ENCODE measurements around the gene HOXB5. TPM values are rescaled to one million over a fixed set of nuclear protein-coding genes. Genes with fewer than 3 reads are reported as not detected.

HOXB5 gene
- total and polyA plus RNA-seq, 2 of the 4 experiments (the other 2 are of a cell fraction), result 0.54 to 18.0 TPM

GRCh38 chr17:48564188-48565021, 29.2 kb downstream of the HOXB5 start:
- dilution Hi-C loops (cut with HindIII; ENCODE audit: low sequenced_read_pairs, unreplicated experiment), result no loop called here
- Histone ChIP-seq H3K4me3 (ENCODE audit: insufficient read depth, low read depth, low read length) (peak overlapping the region; percentile 46), H2BK120ac (ENCODE audit: low read depth, low read length) (peak overlapping the region; percentile 90), H3K4ac (ENCODE audit: low read depth, low read length) (peak overlapping the region; percentile 99), H3K56ac (ENCODE audit: extremely low read depth, insufficient read depth, low read length) (peak overlapping the region; percentile 84), H3K27me3 (ENCODE audit: control insufficient read depth, insufficient read depth, low read length) (no peaks in the 10 kb centered on the region), H2AK5ac (ENCODE audit: low read depth, low read length) (peak overlapping the region; percentile 94), H4K8ac (ENCODE audit: low read depth in 2 of 2, low read length in 2 of 2) (peak overlapping the region; percentile 18 to 92), H2AFZ (replicated peaks; ENCODE audit: low read length, poor library complexity) (peak overlapping the region; percentile 64), H3K79me1 (ENCODE audit: low read depth in 1 of 2, low read length in 2 of 2) (peaks cover 0 to 24% of the 10 kb centered on the region in 2 experiments; a peak in 2 of 4 replicates), H4K91ac (ENCODE audit: insufficient read depth, low read depth, low read length) (peak overlapping the region; percentile 96), H3K14ac (replicated peaks; ENCODE audit: low read depth, low read length) (peak overlapping the region; percentile 95), H2AK9ac (replicated peaks; ENCODE audit: low read depth, low read length, poor library complexity) (peak overlapping the region; percentile 97), H3K23ac (ENCODE audit: low read depth, low read length) (peak overlapping the region; percentile 99), H2BK5ac (ENCODE audit: low read depth, low read length, poor library complexity, severe bottlenecking) (peak overlapping the region; percentile 99), H2BK20ac (ENCODE audit: low read depth, low read length) (peak overlapping the region; percentile 17), H4K5ac (ENCODE audit: low read depth, low read length) (peak overlapping the region; percentile 92), H3K36me3 (ENCODE audit: control insufficient read depth, insufficient read depth, low read length) (peaks cover 38% of the 10 kb centered on the region; the same call in 1 of the 2 replicates), H3K18ac (ENCODE audit: low read depth, low read length) (peak overlapping the region; percentile 63), H3K9me3 (ENCODE audit: control insufficient read depth, insufficient read depth, low read length) (no peaks in the 10 kb centered on the region), H2BK15ac (ENCODE audit: low read depth, low read length) (peak overlapping the region; percentile 71; the same call in 1 of the 3 replicates), H3K9me1 (ENCODE audit: insufficient read depth, low read length) (peaks cover 23% of the 10 kb centered on the region), H3K9ac (ENCODE audit: low read depth, low read length) (peak overlapping the region; percentile 92), H3K27ac (ENCODE audit: insufficient read depth, low read length) (peak overlapping the region; percentile 93), H3K4me2 (ENCODE audit: low read depth, low read length) (peak overlapping the region; percentile 98), H4K20me1 (ENCODE audit: insufficient read depth, low read length) (peaks cover 34% of the 10 kb centered on the region), H3K4me1 (ENCODE audit: control insufficient read depth, insufficient read depth, low read length) (peaks cover 71% of the 10 kb centered on the region)
- BruUV-seq (replicated peaks), result no TSS peak
- 1% methylated on average over 20 of the region's 73 CpGs; no CpG with 5 or more reads in 1 of the 2 experiments for WGBS, 2 experiments (ENCODE audit: extremely low coverage in 2 of 2, insufficient read length in 1 of 2)
- no peak for TF ChIP-seq USF2 (IDR thresholded peaks at IDR 0.05; ENCODE audit: low read depth, low read length)
- TF ChIP-seq FOS (IDR thresholded peaks at IDR 0.05; ENCODE audit: low read depth, low read length), result no peak
- TF ChIP-seq MAFK (IDR thresholded peaks at IDR 0.05; ENCODE audit: low read depth, low read length), result no peak
- TF ChIP-seq, protein P1, sequence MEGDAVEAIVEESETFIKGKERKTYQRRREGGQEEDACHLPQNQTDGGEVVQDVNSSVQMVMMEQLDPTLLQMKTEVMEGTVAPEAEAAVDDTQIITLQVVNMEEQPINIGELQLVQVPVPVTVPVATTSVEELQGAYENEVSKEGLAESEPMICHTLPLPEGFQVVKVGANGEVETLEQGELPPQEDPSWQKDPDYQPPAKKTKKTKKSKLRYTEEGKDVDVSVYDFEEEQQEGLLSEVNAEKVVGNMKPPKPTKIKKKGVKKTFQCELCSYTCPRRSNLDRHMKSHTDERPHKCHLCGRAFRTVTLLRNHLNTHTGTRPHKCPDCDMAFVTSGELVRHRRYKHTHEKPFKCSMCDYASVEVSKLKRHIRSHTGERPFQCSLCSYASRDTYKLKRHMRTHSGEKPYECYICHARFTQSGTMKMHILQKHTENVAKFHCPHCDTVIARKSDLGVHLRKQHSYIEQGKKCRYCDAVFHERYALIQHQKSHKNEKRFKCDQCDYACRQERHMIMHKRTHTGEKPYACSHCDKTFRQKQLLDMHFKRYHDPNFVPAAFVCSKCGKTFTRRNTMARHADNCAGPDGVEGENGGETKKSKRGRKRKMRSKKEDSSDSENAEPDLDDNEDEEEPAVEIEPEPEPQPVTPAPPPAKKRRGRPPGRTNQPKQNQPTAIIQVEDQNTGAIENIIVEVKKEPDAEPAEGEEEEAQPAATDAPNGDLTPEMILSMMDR (conservative IDR thresholded peaks at IDR 0.05; ENCODE audit: low read depth, low read length), result no peak
- no peak for TF ChIP-seq NFE2L2 (IDR thresholded peaks at IDR 0.05; ENCODE audit: low read depth, low read length)
- no peak for TF ChIP-seq MAZ (IDR thresholded peaks at IDR 0.05; ENCODE audit: borderline replicate concordance, low read depth, low read length)
- no peak for TF ChIP-seq POLR2A (IDR thresholded peaks at IDR 0.05; ENCODE audit: low read depth, low read length)
- no peak for TF ChIP-seq MXI1 (IDR thresholded peaks at IDR 0.05; ENCODE audit: borderline replicate concordance, low read depth, low read length)
- no peak for TF ChIP-seq RFX5 (IDR thresholded peaks at IDR 0.05; ENCODE audit: low read depth, low read length)
- POLR2A ChIA-PET (ENCODE audit: unreplicated experiment), result interaction anchor here (0.6 to 1.3 kb wide), 3 partner anchors 19 to 29 kb away, joined by 3 to 5 read pairs (median 4); partner anchors contain the start of gene HOXB5
- CTCF ChIA-PET, result no interaction called here
- peak; percentile 1; the same call in 1 of the 2 replicates for ATAC-seq (ENCODE audit: low read depth)
- in situ Hi-C loops (cut with MboI; ENCODE audit: low sequenced_read_pairs), result no loop called here
- no peak for DNase-seq
- intact Hi-C loops (cut with micrococcal nuclease), result no loop called here
